GM21447 (cell line): Measurements from ENCODE around the gene GRIN3A.
"Not testable (repeated sequence)": the region's sequence is repeated elsewhere in the genome, so short reads cannot be mapped to it uniquely, and the experiment has no call there.

Experiments used
- ATAC-seq: cut with Tn5 transposase; IDR thresholded peaks from one replicate; pipeline ENCODE4 v1.9.1; 2021; ENCODE audit not compliant: unreplicated experiment

The GRIN3A gene

DNA sequence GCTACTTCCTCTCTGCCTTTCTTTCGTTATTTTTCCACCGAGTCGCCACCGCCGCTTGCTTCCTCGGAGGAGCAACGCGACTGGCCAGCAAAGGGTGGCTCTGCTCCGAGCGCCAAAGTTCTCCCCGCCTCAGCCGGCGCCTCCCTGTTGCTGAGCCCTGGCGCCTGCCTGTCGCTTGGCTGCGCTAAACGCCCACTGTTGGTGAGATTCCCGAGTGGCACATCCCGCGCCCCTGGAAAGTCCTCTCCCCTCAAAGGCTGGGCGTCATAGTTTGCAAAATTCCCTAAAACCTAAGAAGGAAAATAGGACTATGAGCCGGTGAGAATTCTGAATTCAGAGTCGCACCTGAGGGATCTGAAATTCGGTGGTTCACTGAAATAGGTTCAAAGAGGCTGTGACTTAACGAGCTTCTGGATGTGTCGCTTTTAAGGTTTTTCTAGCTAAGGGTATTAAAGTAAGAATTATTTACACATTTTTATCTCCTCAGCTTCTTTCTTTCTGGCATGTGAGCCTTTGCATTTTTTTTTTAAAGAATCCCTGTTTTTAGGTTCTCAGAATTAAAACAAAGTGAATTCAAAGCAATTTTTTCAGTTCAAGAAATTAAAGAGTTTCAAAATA, at the start of gene GRIN3A:
Gene GRIN3A, minus strand, starts transcription at position 82 of the 618 bp plus-strand sequence. CDS start 668 bp downstream, outside the sequence.
- no peak for ATAC-seq

DNA sequence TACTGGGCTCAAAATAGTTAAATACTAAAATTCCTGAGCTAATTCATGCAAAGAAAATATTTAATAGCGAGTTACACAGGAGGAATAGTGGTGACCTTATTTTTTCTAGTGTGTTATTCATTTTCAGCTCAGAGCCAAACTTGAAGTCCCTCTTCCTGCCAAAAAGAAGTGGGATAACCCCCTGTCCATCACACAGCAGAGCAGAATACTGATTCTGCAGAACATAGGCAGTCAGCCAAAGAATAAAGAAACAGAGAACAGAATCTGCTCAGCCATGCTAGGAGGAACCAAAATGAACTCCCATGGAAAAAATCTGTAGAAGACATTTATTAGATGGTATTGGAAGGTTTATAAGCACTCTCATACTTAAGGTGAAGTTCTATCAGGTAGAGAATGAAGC, 49.4 kb upstream of the GRIN3A start:
- no peak for ATAC-seq

DNA sequence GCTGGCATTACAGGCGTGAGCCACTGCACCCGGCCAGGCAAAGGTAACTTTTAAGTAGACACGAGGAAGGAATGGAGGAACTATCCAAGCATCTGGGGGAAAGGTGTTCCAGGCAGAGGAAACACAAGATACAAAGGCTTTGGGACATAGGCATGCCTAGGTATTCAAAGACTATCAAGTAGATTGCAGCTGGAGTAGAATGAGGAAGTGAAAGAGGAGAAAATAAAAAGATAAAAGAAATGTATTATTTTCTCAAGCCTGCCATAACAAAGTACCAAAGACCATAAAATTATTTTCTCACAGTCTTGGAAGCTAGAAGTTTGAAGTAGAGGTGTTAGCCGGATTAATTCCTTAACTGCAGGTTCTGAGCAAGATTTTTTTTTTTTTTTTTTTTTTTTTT, 39.9 kb upstream of the GRIN3A start:
- no peak for ATAC-seq

DNA sequence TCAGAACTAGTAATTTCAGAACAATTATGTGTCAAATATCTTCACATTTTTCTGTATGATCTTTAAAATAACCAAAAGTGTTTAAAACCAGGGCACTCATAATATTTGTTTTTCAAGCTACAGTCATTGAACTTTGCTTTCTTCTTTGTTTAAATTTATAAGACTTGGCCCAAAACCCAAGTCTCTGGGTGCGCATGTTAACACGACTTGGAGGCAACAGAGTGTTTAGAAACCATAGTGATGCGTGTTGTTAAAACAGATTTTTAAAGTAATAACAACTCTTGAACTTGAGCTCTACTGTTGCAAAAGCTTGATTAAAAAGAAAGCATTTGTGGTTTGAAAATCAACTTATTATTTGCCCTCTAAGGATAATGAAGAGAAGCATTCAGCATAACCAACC, 26.0 kb upstream of the GRIN3A start:
- ATAC-seq = no peak

DNA sequence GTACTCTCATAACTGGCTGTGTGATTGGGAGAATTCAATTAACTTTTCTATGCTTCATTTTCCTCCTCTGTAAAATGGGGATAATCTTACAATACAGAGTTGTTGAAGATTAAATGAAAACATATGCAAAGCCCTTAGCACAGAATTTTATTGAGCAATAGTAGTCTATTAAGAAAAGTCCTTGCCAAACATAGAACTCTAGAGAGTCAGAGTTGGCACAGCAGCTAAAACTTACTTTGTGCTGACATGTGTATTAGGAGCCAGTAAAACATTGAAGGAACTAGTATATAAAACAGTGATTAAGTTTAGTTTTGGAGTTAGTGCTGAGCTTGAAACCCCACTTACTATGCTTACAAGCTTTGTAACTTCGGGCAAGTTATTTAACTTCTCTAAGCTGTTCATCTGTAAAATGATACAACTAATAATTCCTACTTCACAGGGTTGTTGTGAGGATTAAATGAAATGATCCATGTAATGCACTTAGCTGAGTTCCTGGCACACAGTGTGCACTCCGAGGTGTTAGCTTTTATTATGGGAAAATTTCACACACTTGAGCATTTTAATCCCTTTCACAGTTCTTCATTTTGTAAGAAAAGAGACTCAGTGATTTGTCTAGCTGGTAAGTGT, 20.0 kb upstream of the GRIN3A start:
- no peak for ATAC-seq

DNA sequence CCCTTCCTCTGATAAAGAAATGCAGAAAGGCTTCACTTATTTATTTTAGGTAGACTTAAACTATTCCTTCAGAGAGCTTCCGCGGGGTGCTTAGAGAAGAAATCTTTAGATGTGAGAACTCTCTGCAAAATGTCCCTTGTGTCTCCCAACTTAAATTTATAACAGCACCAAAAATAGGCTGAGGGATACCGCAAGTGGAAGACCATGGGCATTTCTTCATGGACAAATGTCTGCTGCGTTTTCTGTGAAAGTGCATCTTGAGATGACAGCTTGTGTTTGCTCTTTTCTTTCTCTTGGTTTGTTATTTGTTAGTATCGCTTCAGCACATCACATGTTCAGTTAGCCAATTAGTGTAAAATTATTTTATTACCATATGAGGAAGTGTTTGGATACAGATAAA, 15.3 kb upstream of the GRIN3A start:
- no peak for ATAC-seq

DNA sequence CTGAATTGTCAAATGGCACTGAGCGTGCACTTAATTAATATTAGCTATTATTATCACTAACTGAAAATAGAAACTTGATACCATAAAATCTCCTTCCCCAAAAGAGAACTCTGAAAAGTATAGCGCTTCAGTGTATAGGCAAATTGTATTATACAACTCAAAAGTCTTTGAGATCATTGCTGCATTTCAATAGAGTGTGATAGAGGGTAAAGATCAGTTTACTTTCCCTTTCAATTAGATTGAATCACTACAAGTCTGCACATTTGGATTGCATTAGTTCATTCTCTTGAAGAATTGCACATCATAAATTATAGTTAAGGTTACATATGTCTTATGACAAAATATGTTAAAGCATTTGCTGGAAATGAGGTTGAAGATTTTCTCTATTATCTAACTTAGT, 13.4 kb upstream of the GRIN3A start:
- ATAC-seq = no peak

DNA sequence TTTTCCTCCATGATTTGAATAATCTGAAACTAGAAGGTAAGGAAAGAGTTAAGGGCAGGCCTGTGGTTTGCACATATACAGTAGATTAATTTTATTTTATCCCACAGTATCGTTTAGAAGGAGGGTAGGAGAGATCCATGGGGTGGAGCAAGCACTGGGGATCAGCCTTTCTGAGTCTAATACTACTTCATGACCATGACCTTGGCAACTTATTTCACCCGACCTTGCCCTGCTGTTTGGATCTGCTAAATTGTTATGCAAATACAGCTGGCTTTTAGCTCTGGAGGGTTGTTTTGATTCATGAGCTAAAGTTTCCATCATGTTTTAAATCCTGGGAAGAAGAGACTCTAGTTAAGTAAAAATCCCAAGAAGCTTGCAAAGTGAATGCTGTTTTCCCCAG, 864 bp upstream of the GRIN3A start:
- ATAC-seq = no peak

DNA sequence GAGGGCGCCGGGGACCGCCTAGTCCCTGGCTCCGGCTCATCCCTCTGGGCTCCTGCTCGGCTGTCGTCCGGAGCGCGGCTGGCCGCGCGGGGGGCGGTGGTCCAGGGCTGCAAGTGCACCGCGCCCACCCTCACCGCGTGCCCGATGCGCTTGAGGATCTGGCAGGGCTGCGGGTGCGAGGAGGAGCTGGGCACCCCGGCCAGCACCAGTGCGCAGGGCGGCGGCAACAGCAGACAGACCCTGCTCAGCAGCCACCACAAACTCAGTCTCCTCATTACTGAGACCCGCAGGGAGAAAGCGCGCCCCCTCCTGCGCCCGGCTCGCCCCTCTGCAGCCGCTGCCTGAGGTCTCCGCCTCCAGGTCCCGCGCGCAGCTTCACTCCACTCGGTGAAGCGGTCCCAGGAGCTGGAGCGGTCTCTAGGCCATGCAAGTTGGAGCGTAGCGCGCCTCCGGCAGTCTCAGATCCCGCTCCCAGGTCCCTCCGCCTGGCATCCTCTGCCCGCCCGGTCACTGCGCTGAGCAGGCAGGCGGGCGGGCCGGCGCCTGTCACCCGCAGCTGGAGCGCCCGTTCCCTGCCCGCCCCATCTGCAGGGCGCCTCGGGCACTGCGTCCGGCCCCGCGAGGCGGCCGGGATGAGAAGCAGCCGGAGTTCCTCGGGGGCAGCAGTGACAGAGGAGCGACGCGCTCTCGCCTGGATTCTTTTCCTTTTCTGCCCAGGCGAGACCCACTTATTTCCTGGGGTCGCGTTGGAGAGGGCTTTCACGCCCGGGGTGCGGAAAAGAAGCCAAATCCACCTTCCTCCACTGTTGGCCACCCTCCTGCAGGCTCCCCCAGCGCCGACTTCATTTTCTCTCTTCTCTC, 512 bp downstream of the GRIN3A start:
- ATAC-seq = no peak

DNA sequence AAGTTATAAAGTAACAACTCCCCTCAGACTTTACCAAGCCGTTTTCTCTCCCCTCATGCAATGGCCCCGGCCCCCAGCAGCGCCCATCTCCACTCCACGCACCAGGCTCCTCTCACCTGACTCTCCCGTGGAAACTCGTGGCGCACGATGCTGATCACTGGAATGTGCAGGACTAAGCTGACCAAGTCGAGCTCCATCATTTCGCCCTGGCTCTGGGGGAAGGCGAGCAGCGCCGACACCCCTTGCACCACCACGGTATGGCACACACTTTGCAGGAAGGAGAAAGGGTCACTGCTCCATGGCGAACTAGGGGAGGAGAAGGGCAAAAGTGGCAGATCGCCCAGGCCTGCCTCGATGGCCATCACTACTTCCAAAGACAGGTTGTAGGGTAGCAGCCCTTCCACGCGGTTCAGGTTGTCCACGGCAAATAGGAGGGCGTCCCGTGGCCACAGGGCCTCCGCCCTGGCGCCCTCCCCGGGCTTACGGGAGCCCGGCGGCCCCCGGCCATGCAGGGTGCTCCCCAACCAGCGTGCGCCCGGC, 1.2 kb downstream of the GRIN3A start:
- ATAC-seq = no peak

DNA sequence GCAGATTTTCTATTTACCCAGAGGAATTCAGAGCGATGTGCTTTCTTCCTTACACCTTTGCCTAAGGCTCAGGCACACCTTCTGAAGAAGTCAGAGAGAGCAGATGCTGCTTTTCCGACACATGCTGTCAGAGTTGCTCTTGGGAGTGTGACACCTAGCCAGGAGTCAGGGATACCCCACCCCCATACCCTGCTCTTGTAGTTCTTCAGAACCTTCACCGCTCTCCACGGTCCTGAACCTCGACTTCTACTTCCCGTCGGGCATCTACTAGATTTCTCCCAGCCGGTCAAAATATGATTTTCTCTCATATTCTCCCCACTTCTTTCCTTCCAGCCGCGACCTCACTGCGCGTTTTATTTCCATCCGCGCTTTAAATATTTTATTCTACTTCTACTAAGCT, 1.7 kb downstream of the GRIN3A start:
- ATAC-seq = no peak

DNA sequence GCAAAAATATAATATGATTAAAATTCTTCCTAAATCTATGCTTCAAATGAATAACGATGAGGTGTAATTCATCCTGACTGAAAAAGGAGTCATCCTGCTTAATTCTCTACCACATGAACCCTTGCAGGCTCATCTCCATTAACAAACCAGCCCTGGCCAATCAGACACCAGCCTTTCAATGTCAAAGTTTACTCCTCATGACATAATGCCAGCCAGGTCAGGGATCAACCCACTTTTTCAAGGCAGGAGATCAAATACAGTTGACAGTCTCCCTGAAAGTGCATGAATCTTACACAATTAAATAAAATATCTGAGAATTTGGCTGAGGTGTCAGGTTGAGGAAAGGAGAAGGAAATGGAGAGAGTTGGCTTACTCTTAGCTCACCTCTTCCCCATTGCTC, 7.0 kb downstream of the GRIN3A start:
- no peak for ATAC-seq

DNA sequence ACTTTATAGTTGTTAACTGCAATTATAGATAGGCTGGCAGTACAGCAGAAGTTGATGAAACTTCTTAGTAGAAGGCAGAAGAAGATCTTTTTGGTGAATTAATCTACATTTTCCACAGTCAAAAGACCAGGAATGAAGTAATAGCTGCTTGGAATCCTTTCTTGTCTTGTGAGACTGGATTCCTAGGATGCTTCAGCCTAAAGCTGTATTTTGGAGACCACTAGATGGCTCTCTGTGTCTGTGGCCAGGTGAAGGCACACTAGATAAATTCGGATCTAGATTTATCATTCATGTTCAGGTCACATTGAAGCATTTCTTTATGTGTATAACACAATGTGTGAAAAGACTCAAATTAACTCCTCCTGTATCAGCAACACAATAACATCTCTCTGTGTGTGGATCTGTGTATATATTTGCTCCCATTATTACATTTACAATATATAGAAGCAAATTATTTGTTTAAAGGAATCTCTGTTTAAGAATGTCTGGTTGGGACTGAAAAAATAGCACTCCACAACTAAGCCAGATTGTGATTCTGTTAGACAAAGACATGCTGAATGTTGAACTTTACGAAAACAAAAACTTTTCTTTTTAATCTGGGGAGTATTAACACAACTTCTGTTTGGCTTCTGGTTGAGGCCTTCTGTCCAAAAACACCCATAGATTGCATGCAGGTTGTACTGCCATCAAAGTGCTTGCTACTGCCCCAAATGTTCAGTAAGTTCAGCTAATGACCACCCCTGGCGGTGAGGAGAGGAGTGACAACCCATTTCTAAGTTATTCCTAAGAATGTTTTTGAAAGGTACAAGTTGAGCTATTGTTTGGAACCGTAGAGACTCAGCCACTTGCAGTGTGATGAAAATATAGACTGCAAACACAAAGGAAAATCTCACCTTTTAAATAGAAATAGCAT, 10.6 kb downstream of the GRIN3A start:
- ATAC-seq = peak; percentile 83

DNA sequence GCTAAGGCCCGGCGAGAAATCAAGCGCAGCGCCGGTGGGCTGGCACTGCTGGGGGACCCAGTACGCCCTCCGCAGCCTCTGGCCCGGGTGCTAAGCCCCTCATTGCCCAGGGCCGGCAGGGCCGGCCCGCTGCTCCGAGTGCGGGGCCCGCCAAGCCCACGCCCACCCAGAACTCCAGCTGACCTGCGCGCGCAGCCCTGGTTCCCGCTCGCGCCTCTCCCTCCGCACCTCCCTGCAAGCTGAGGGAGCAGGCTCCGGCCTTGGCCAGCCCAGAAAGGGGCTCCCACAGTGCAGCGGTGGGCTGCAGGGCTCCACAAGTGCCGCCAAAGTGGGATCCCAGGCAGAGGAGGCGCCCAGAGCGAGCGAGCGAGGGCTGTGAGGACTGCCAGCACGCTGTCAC, 14.2 kb downstream of the GRIN3A start:
- ATAC-seq = not testable (repeated sequence)

DNA sequence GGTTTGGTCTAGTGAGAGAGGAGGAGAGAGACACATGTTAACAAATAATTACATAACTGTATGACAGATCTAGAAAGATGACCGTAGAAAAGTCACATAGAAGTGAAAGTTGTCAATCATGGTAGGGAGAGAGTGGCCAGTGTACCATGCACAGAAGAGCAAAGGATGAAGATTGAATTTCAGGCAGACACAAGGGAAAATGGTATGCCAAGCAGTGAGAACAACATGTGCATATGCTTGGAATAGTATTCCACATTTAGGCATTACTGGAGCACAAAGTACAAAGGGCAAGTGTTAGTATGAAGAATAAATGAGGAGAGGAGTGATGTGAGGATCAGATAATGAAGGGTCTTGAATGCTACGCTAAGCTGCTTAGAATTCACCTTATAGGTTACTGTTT, 20.3 kb downstream of the GRIN3A start:
- ATAC-seq = no peak

DNA sequence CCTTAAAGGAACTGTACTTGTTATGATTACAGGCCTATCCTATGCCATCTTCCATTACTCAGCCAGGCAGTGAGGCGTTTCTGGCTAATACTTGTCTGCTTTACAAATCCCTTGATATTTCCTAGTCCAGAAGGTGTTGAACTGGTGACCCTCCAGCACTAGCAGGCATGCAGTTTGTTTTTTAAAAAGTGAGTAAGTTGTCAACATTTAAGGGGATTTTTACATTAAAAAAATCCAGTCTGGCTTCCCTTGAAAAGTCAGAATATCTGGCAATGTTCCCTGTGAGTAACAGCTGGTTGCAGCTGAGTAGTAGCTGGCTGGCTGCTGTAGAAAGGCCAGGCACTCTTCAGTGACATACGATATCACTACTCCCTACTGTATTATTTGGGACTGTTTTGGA, 21.8 kb downstream of the GRIN3A start:
- ATAC-seq = no peak

DNA sequence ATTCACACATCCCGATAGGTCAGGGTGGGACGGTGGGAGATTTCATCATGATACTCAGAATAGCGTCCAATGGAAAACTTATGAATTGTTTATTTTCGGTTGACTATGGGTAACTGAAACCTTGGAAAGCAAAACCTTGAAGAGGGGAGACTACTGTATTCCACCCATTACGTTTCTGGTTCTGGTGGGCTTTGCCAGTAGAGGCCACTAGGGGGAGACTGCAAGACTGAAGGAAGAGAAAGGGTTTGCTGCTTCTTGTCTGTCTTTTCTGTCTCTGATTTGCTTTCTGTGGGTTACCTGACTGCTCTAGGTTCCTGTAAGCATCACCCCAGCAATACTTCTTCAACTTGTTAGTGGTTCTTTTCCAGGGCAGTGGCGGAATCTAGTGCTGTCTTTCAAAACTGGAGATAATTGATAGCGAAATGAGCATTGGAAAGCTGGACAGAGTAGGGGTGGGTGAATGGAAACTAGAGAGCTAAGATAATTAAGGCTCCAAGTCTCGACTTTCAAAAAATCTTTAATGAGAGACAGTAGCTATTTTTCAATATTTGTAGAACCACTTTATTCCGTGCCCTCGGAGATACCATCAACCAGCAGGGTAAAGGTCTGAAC, 27.0 kb downstream of the GRIN3A start:
- ATAC-seq = peak; percentile 58

DNA sequence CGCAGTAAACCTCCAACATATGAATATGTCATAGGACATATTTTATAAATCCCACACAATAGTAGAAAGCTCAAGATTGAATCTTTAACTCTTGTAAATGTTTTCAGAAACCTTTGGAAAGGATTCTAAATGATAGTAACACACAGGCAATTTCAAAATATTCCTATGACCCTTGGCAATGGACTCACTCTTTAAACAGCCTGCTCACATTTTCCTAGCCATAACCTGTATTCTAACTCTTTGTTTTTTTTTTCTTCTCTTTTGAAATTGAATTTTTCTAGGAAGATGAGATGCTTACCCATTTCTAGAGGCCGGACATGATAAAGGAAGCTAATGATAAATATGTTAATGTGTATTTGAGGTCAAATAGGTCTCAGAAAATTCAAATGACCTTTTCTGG, 29.6 kb downstream of the GRIN3A start:
- ATAC-seq = no peak

DNA sequence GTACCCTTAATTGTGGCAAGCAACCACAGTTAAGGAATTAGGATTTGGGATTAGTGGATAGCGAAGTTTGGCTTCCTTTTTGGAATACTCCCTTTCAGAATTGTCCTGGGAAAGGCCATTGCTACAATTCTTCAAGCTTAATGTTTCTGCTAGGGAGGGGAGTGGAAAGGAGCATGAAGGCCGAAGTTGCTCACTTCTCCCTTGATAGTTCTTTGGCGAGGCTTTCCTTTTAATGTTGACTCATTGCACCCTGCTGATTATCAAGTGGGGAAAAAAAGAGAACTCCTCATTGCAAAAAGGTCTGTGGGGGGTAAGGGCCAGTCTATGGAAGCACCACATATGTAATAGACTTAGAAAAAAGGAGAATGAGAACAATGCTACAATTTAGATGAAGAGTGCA, 30.7 kb downstream of the GRIN3A start:
- ATAC-seq = no peak

DNA sequence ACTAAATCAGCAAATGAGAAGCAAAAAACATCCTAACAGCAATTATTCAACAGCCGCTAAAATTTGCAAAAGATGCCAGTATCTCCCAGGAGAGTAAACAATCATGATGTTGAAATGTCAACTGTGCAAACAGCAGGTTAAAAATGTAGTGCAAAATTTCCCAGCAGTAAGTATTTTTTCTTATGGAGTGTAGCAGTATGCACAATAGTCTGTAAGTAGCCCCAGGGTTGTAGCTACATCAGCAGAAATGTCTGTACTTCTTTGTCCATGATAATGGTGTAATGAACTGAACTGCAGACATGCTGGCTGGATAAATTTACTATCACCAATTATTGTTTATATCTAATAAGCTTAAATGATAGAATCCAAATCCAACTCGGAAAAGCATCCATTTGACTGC, 31.4 kb downstream of the GRIN3A start:
- ATAC-seq = no peak
